Measurements from ENCODE around the gene RUNX1.

The RUNX1 gene

GRCh38 chr21:34797921-34798535 is 251.1 kb downstream of the RUNX1 start:
- DNase-seq, result no peak

GRCh38 chr21:34797201-34797525 is 251.9 kb downstream of the RUNX1 start:
- DNase-seq, result no peak

- no peak for DNase-seq
Observed at GRCh38 chr21:34796518-34797200, 252.4 kb downstream of the RUNX1 start.

GRCh38 chr21:34795548-34796180 is 253.4 kb downstream of the RUNX1 start:
- no peak for DNase-seq

GRCh38 chr21:34795175-34795547 is 253.9 kb downstream of the RUNX1 start:
- DNase-seq, result no peak

- no peak for DNase-seq
Observed at GRCh38 chr21:34794686-34795085, 254.4 kb downstream of the RUNX1 start.

GRCh38 chr21:34793471-34793870 is 255.6 kb downstream of the RUNX1 start:
- DNase-seq, result no peak

GRCh38 chr21:34792504-34793089 is 256.5 kb downstream of the RUNX1 start:
- DNase-seq, result no peak

- DNase-seq, result no peak
Observed at GRCh38 chr21:34791776-34792503, 257.2 kb downstream of the RUNX1 start.

- no peak for DNase-seq
Observed at GRCh38 chr21:34790834-34791233, 258.3 kb downstream of the RUNX1 start.

GRCh38 chr21:34790341-34790740 is 258.8 kb downstream of the RUNX1 start:
- DNase-seq, result no peak

- DNase-seq, result no peak
Observed at GRCh38 chr21:34788879-34789278, 260.2 kb downstream of the RUNX1 start.

GRCh38 chr21:34783815-34784214 is 265.3 kb downstream of the RUNX1 start:
- DNase-seq, result no peak

GRCh38 chr21:34782506-34783360 is 266.4 kb downstream of the RUNX1 start:
- no peak for DNase-seq

GRCh38 chr21:34781526-34781925 is 267.6 kb downstream of the RUNX1 start:
- DNase-seq, result no peak

GRCh38 chr21:34779860-34780259 is 269.2 kb downstream of the RUNX1 start:
- DNase-seq, result no peak

GRCh38 chr21:34775793-34776192 is 273.3 kb downstream of the RUNX1 start:
- DNase-seq, result no peak

- no peak for DNase-seq
Observed at GRCh38 chr21:34774750-34775149, 274.4 kb downstream of the RUNX1 start.

- no peak for DNase-seq
Observed at GRCh38 chr21:34771512-34772028, 277.5 kb downstream of the RUNX1 start.

- no peak for DNase-seq
Observed at GRCh38 chr21:34770576-34770975, 278.5 kb downstream of the RUNX1 start.

- no peak for DNase-seq
Observed at GRCh38 chr21:34768326-34768725, 280.8 kb downstream of the RUNX1 start.

GRCh38 chr21:34766862-34767261 is 282.2 kb downstream of the RUNX1 start:
- DNase-seq, result no peak
